Natural killer cell treated with Interleukin-12 subunit alpha and Interleukin-12 subunit beta and Interleukin-15 and Interleukin-18, amount 100 ng/mL, for 72 hours (primary cell): ENCODE data around the gene PARP9. TPM values are rescaled to one million over a fixed set of nuclear protein-coding genes. Genes with fewer than 3 reads are reported as not detected.
A peak's percentile ranks its signal among the peaks of the same experiment; 100 is the strongest.

ENCODE experiments used
- ATAC-seq, 2 donors: fragments of 150-1000 bp; cut with Tn5 transposase in 1 of 2; sonication (Bioruptor Pico), chemical (Tn5 transposase) in 1 of 2; 2 replicates each; pipeline ENCODE4 v1.10.0; 2021
- DNase-seq: peaks from one replicate; pipeline ENCODE4 v3.0.0; 2022; ENCODE audit warnings: low spot score
- H3K27ac Mint-ChIP-seq, 2 donors: 1 replicate in 1 of 2; 2 replicates in 1 of 2; pipeline ENCODE4 v1.8.0; 2022; ENCODE audit warnings: mixed read lengths in 2 of 2, mild to moderate bottlenecking in 1 of 2, moderate library complexity in 1 of 2
- H3K27me3 Mint-ChIP-seq, 2 donors: 1 replicate in 1 of 2; 2 replicates in 1 of 2; pipeline ENCODE4 v1.8.0; 2022; ENCODE audit warnings: mixed read lengths in 2 of 2
- H3K36me3 Mint-ChIP-seq: one replicate; pipeline ENCODE4 v1.8.0; 2022; ENCODE audit warnings: mixed read lengths
- H3K4me1 Mint-ChIP-seq, 2 donors: 1 replicate in 1 of 2; 2 replicates in 1 of 2; pipeline ENCODE4 v1.8.0; 2022; ENCODE audit warnings: low read depth in 2 of 2, mixed read lengths in 2 of 2, mild to moderate bottlenecking in 1 of 2
- H3K4me3 Mint-ChIP-seq: one replicate; pipeline ENCODE4 v1.8.0; 2022; ENCODE audit warnings: mixed read lengths
- H3K9me3 Mint-ChIP-seq: 2 replicates; pipeline ENCODE4 v1.8.0; 2022; ENCODE audit warnings: mixed read lengths
- total RNA-seq, 2 donors: library from RNA; stranded (reverse); gene quantifications; one replicate each; pipeline ENCODE4 v1.2.3, GENCODE V29; 2022

The PARP9 gene
- total RNA-seq, 2 donors from 2014 or later = 45.5 to 61.7 TPM

DNA sequence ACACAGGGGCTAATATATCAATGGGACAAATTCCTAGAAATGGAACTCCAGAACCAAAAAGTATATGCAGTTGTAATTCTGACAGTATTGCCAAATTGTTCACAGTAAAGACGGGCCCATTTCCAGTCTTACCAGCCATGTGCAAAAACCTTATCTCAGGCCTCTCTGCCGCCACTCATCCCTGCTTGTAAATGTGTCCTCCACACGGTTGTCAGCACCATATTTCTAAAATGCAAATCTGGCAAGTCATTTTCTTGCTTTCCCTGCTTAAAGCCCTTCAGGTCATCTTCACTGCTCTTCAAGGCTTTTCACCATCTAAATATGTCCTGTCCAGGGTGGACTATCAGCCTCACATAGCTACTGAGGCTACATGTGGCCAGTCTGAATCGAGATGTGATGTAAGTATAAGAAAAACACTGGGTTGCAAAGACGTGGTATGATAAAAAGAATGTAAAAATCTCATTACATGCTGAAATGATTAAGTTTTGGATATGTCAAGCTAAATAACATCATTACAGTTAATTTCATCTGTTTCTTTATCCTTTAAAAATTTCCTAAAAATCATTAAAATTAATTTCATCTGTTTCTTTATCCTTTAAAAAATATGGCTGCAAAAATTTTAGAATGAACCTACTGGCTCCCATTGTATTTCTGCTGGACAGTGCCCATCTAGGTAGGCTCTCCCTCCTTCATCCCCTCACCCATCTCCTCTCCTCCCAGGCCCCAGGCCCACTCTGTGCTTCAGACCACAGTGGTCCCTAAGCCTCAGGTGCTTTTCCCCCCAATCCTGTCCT lies 980 bp downstream of the PARP9 start:
- ATAC-seq (no peak), DNase-seq (no peak)
- Mint-ChIP-seq H3K36me3 (peaks cover 25% of the 10 kb centered on the region), H3K4me3 (peak overlapping the region; percentile 100), H3K4me1 (peaks cover 54 to 64% of the 10 kb centered on the region in 2 donors), H3K27me3 (no peaks in the 10 kb centered on the region), H3K27ac (peak overlapping the region; percentile 99), H3K9me3 (no peaks in the 10 kb centered on the region)

GRCh38 chr3:122560680-122561079 lies 3.4 kb downstream of the PARP9 start:
- peak overlapping the region; percentile 11 to 99 for H3K27ac Mint-ChIP-seq
- ATAC-seq (no peak), DNase-seq (peak; percentile 66)
- peaks cover 37 to 46% of the 10 kb centered on the region in 2 donors for H3K4me1 Mint-ChIP-seq
- H3K9me3 Mint-ChIP-seq = no peaks in the 10 kb centered on the region
- H3K36me3 Mint-ChIP-seq = peaks cover 10% of the 10 kb centered on the region
- no peak overlapping the region for H3K4me3 Mint-ChIP-seq
- H3K27me3 Mint-ChIP-seq = no peaks in the 10 kb centered on the region

GRCh38 chr3:122559906-122560305 lies 4.2 kb downstream of the PARP9 start:
- ATAC-seq = no peak
- Mint-ChIP-seq H3K9me3 (no peaks in the 10 kb centered on the region), H3K27ac (peak overlapping the region in 1 of 2 donors; percentile 3), H3K36me3 (peaks cover 14% of the 10 kb centered on the region), H3K4me3 (no peak overlapping the region), H3K4me1 (peaks cover 37 to 41% of the 10 kb centered on the region in 2 donors), H3K27me3 (no peaks in the 10 kb centered on the region)
- DNase-seq = no peak

DNA sequence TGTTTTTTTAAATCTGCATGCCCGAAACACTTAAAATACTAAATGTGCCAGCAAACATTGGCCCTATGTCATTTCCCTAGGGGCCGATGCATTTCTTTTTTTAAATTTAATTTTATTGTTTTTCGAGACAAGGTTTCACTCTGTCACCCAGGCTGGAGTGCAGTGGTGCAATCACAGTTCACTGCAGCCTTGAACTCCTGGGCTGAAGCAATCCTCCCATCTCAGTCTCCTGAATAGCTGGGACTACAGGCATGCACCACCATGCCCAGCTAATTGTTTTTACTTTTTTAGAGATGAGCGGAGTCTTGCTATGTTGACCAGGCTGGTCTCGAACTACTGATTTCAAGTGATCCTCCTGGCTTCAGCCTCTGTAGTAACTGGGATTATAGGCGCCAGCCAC lies 5.5 kb downstream of the PARP9 start:
- Mint-ChIP-seq H3K4me3 (no peak overlapping the region), H3K27ac (no peak overlapping the region), H3K4me1 (peaks cover 39 to 42% of the 10 kb centered on the region in 2 donors)

GRCh38 chr3:122557356-122557755 lies 6.7 kb downstream of the PARP9 start:
- Mint-ChIP-seq H3K9me3 (no peaks in the 10 kb centered on the region), H3K4me3 (no peak overlapping the region), H3K27me3 (no peaks in the 10 kb centered on the region), H3K4me1 (peaks cover 30 to 39% of the 10 kb centered on the region in 2 donors), H3K36me3 (peaks cover 31% of the 10 kb centered on the region), H3K27ac (no peak overlapping the region)
- ATAC-seq (no peak), DNase-seq (no peak)

More for the DNA sequence above, 5.5 kb downstream of the PARP9 start:
- ATAC-seq = no peak
- H3K36me3 Mint-ChIP-seq = peaks cover 22% of the 10 kb centered on the region
- no peak for DNase-seq
- no peaks in the 10 kb centered on the region for H3K27me3 Mint-ChIP-seq
- no peaks in the 10 kb centered on the region for H3K9me3 Mint-ChIP-seq

DNA sequence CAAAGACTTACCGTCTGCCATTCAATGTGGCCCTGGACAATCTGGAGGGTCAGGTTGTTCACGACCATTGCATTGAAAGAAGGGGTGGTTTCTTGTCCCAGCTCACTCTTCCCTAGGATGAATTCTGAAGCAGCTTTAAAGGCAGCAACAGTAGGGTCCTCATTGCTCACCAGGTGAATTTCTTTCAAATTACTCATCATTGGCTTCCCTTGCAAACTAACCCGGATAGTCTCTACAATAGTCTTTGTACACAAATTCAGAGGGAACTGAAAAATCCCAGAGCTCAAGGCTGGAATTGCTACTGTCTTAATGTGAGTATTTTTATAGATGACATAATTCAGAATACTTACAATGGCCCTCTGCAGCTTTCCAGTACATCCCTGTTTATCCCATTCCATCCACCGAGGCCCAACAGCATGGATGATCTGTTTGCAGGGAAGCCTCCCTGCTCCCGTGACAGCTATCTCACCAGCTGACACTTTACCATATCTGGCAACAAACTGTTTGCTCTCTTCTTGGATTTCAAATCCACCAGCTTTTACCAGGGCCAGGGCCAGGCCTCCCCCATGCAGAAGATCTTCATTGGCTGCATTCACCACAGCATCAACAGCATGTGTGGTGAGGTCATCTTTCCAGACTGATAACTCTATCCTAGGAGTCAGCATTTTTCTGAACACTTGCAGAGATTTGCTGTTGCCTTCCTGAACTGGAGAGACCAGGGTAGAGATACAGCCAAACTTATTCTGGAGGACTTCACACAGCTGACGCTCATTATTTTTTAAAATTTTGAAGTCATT lies 8.6 kb downstream of the PARP9 start:
- Mint-ChIP-seq H3K36me3 (peaks cover 39% of the 10 kb centered on the region), H3K9me3 (no peaks in the 10 kb centered on the region), H3K4me3 (no peak overlapping the region), H3K27me3 (no peaks in the 10 kb centered on the region), H3K4me1 (peaks cover 18 to 22% of the 10 kb centered on the region in 2 donors), H3K27ac (no peak overlapping the region)
- no peak for DNase-seq
- no peak for ATAC-seq

- no peak overlapping the region for H3K4me3 Mint-ChIP-seq
- peak overlapping the region; percentile 1 to 14 for H3K27ac Mint-ChIP-seq
- H3K9me3 Mint-ChIP-seq = no peaks in the 10 kb centered on the region
- ATAC-seq (no peak), DNase-seq (no peak)
- peaks cover 15 to 17% of the 10 kb centered on the region in 2 donors for H3K4me1 Mint-ChIP-seq
- H3K27me3 Mint-ChIP-seq = no peaks in the 10 kb centered on the region
- peaks cover 43% of the 10 kb centered on the region for H3K36me3 Mint-ChIP-seq
These were observed 10.9 kb downstream of the PARP9 start for GRCh38 chr3:122553171-122553570.

- peaks cover 39% of the 10 kb centered on the region for H3K36me3 Mint-ChIP-seq
These were observed 15.5 kb downstream of the PARP9 start for GRCh38 chr3:122548619-122549018.

GRCh38 chr3:122548076-122548475 lies 16.0 kb downstream of the PARP9 start:
- H3K27me3 Mint-ChIP-seq = no peaks in the 10 kb centered on the region
- peaks cover 3 to 7% of the 10 kb centered on the region in 2 donors for H3K4me1 Mint-ChIP-seq
- no peaks in the 10 kb centered on the region for H3K9me3 Mint-ChIP-seq
- DNase-seq (no peak), ATAC-seq (no peak)
- no peak overlapping the region for H3K4me3 Mint-ChIP-seq
- H3K27ac Mint-ChIP-seq = no peak overlapping the region
- peaks cover 34% of the 10 kb centered on the region for H3K36me3 Mint-ChIP-seq

More at GRCh38 chr3:122548619-122549018, 15.5 kb downstream of the PARP9 start:
- ATAC-seq (no peak), DNase-seq (no peak)
- H3K4me1 Mint-ChIP-seq = peaks cover 9% of the 10 kb centered on the region in 2 donors
- H3K9me3 Mint-ChIP-seq = no peaks in the 10 kb centered on the region
- no peak overlapping the region for H3K4me3 Mint-ChIP-seq
- no peaks in the 10 kb centered on the region for H3K27me3 Mint-ChIP-seq
- H3K27ac Mint-ChIP-seq = no peak overlapping the region

DNA sequence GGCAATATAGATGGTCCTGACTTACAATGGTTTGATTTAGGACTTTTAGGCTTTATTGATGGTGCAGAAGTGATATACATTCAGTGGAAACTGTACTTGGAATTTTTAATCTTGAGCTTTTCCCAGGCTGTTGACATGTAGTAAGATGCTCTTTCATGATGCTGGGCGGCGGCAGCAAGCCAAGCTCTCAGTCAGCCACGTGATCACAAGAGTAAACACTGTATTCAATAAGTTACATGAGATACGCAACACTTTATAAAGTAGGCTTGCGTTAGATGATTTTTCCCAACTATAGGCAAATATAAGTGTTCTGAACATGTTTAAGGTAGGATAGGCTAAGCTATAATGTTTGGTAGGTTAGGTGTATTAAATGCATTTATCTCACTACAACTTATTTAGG lies 17.9 kb downstream of the PARP9 start:
- Mint-ChIP-seq H3K4me3 (no peak overlapping the region), H3K36me3 (peaks cover 28% of the 10 kb centered on the region), H3K27me3 (no peaks in the 10 kb centered on the region), H3K27ac (no peak overlapping the region), H3K4me1 (peaks cover 0 to 7% of the 10 kb centered on the region in 2 donors), H3K9me3 (no peaks in the 10 kb centered on the region)
- DNase-seq = no peak
- no peak for ATAC-seq

GRCh38 chr3:122538956-122539490 lies 25.1 kb downstream of the PARP9 start:
- DNase-seq (no peak), ATAC-seq (no peak)
- Mint-ChIP-seq H3K9me3 (no peaks in the 10 kb centered on the region), H3K36me3 (peaks cover 44% of the 10 kb centered on the region), H3K27me3 (no peaks in the 10 kb centered on the region), H3K4me1 (peaks cover 11 to 15% of the 10 kb centered on the region in 2 donors), H3K27ac (no peak overlapping the region), H3K4me3 (no peak overlapping the region)

DNA sequence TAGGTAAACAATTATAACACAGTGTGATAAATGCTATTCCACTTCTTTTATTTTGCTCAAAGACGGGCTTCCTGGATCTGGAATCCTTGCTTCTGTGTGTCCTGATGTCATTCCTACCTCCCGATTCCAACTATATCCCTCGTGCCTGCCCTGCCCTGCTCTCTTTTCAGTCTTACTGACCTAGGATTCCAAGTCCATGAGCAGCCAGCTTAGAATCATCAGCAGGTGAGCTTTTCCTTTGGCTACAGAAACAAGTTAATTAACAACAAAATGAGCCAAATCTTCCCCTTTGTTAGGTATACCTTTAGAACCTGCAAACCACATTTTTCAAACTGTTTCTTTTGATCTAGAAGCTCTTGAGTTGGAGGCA lies 27.5 kb downstream of the PARP9 start:
- ATAC-seq = no peak
- H3K9me3 Mint-ChIP-seq = no peaks in the 10 kb centered on the region
- H3K4me1 Mint-ChIP-seq = peaks cover 24 to 33% of the 10 kb centered on the region in 2 donors
- H3K4me3 Mint-ChIP-seq = no peak overlapping the region
- peaks cover 60% of the 10 kb centered on the region for H3K36me3 Mint-ChIP-seq
- DNase-seq = no peak
- H3K27me3 Mint-ChIP-seq = no peaks in the 10 kb centered on the region
- H3K27ac Mint-ChIP-seq = no peak overlapping the region

GRCh38 chr3:122535964-122536631 lies 28.0 kb downstream of the PARP9 start:
- Mint-ChIP-seq H3K4me1 (peaks cover 24 to 33% of the 10 kb centered on the region in 2 donors), H3K36me3 (peaks cover 60% of the 10 kb centered on the region), H3K9me3 (no peaks in the 10 kb centered on the region), H3K4me3 (no peak overlapping the region), H3K27ac (no peak overlapping the region), H3K27me3 (no peaks in the 10 kb centered on the region)
- ATAC-seq (no peak), DNase-seq (no peak)
